ENCODE data around the gene PTPDC1.
A peak's percentile ranks its signal among the peaks of the same experiment; 100 is the strongest.

Gene PTPDC1

GRCh38 chr9:94140418-94140780, 56.1 kb downstream of the PTPDC1 start:
- DNase-seq: no peak

GRCh38 chr9:94140791-94141790, 56.8 kb downstream of the PTPDC1 start:
- no peak for DNase-seq

- DNase-seq: no peak
Measured at GRCh38 chr9:94142353-94142752, 58.1 kb downstream of the PTPDC1 start.

GRCh38 chr9:94144394-94144793, 60.1 kb downstream of the PTPDC1 start:
- no peak for DNase-seq

GRCh38 chr9:94145640-94146039, 61.4 kb downstream of the PTPDC1 start:
- no peak for DNase-seq

GRCh38 chr9:94147776-94148175, 63.5 kb downstream of the PTPDC1 start:
- DNase-seq: no peak

- no peak for DNase-seq
Measured at GRCh38 chr9:94148419-94148818, 64.2 kb downstream of the PTPDC1 start.

GRCh38 chr9:94149696-94150095, 65.4 kb downstream of the PTPDC1 start:
- DNase-seq: no peak

- no peak for DNase-seq
Measured at GRCh38 chr9:94150279-94150828, 66.1 kb downstream of the PTPDC1 start.

GRCh38 chr9:94150890-94151650, 66.8 kb downstream of the PTPDC1 start:
- no peak for DNase-seq

- DNase-seq: no peak
Measured at GRCh38 chr9:94153905-94154304, 69.6 kb downstream of the PTPDC1 start.

GRCh38 chr9:94156348-94157049, 72.2 kb downstream of the PTPDC1 start:
- DNase-seq: no peak

- peak in 39 of 56 donors; percentile 4 to 83 (median 35) for DNase-seq
Measured at GRCh38 chr9:94157050-94157801, 73.0 kb downstream of the PTPDC1 start.
